Stomach smooth muscle (tissue), 2 donors: ENCODE results near the gene FHOD1.

ENCODE experiments used
- H3K27ac ChIP-seq: one replicate; pipeline ENCODE4 v1.7.0; 2013; ENCODE audit warnings: mild to moderate bottlenecking, low read length, inconsistent platforms
- H3K27me3 ChIP-seq, 2 donors: one replicate each; pipeline ENCODE4 v1.7.0; 2013; ENCODE audit warnings: low read length in 2 of 2; ENCODE audit not compliant: insufficient read depth in 2 of 2, control insufficient read depth in 1 of 2
- H3K36me3 ChIP-seq, 2 donors: one replicate each; pipeline ENCODE4 v1.7.0; 2013; ENCODE audit warnings: low read length in 2 of 2; ENCODE audit not compliant: control insufficient read depth in 2 of 2, insufficient read depth in 2 of 2
- H3K4me1 ChIP-seq: one replicate; pipeline ENCODE4 v1.7.0; 2013; ENCODE audit warnings: low read length; ENCODE audit not compliant: control insufficient read depth, insufficient read depth
- H3K4me3 ChIP-seq, 2 donors: one replicate each; pipeline ENCODE4 v1.7.0; 2013; ENCODE audit warnings: low read length in 2 of 2
- H3K9ac ChIP-seq, 2 donors: one replicate each; pipeline ENCODE4 v1.7.0; 2013; ENCODE audit warnings: low read length in 2 of 2, mild to moderate bottlenecking in 1 of 2
- H3K9me3 ChIP-seq, 2 donors: one replicate each; pipeline ENCODE4 v1.7.0; 2013; ENCODE audit warnings: low read length in 2 of 2; ENCODE audit not compliant: control insufficient read depth in 2 of 2
- donor health status: healthy.
- donor health status: Pancreatic carcinoma.

The FHOD1 gene

DNA sequence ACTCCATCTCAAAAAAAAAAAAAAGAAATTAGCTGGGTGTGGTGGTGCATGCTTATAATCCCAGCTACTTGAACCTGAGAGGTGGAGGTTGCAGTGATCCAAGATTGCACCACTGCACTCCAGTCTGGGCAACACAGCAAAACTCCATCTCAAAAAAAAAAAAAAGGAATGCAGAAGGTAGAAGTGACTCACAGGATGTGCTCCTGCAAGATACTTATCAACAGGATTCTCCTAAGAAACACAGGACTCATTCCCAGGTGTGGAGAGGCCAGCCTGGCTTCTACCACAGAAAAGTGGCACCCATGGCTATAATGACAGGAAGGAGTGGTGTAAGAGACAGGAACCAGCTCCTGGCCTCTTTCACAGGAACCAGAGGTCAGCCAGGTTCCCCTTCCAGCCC, 34.5 kb downstream of the FHOD1 start:
- Histone ChIP-seq H3K4me3 (no peak overlapping the region), H3K9ac (no peak overlapping the region), H3K27ac (no peak overlapping the region), H3K9me3 (no peaks in the 10 kb centered on the region), H3K36me3 (peaks cover 0 to 6% of the 10 kb centered on the region in 2 donors), H3K4me1 (peaks cover 2% of the 10 kb centered on the region), H3K27me3 (no peaks in the 10 kb centered on the region)

DNA sequence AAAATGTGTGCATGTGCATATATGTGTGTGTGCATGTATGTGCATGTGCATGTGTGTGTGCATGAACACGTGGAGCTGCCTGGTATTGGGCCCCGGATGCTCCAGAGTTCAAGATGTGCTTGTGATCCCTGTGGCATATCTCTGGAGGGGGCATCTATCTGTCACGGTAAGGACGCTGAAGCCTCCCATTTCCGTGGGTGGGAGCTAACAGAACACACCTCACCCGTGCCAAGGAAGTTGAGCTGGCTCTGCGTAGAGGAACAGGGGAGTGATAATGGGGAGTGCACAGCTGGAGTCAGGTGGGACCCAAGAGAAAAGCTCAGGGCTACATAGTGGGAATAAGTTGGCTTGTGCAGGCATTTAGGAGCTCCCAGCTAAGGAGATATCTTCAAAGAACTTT, 35.6 kb downstream of the FHOD1 start:
- no peak overlapping the region for H3K27ac ChIP-seq
- H3K4me3 ChIP-seq: no peak overlapping the region
- H3K4me1 ChIP-seq: peaks cover 2% of the 10 kb centered on the region
- H3K9ac ChIP-seq: no peak overlapping the region
- no peaks in the 10 kb centered on the region for H3K9me3 ChIP-seq
- H3K27me3 ChIP-seq: no peaks in the 10 kb centered on the region
- peaks cover 0 to 4% of the 10 kb centered on the region in 2 donors for H3K36me3 ChIP-seq

DNA sequence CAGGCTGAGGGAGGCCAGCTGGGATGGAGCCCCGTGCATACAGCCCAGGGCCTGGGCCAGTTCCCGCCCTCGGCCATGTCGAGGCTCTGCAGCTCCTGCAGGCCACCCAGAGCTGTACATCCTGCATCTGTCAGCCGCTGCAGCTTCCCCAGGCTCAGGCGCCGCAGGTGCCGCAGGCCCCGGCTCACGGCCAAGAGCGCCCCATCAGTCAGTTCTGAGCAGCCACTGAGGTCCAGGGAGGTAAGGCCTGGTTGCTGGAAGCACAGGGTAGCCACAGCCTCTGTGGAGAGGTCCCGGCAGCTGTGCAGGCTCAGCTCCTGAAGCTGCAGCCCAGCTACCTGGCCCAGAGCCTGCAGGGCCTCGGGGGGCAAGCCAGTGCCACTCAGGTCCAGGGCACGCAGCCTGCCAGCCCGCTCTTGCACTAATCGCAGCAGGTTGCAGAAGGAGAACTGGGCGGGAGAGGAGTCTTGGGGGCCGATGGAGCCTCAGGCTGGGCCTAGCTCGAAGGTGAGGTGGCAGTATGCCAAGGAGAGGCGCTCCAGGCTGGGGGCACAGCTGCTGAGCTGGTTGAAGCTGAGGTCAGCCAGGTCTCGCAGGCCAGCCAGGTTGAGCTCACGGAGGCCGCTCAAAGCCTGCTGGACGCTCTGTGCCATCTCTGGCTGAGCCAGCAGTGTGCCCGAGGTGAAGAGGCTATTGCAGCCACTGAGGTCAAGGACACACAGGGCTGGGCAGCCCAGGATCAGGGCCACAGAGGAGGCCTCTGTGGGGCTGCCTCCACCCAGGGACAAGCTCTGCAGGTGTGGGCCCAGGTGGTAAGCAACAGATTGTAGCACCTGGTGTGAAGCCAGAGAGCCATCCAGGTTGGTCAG, 37.0 kb downstream of the FHOD1 start:
- H3K4me3 ChIP-seq: no peak overlapping the region
- H3K27me3 ChIP-seq: no peaks in the 10 kb centered on the region
- no peaks in the 10 kb centered on the region for H3K4me1 ChIP-seq
- H3K27ac ChIP-seq: no peak overlapping the region
- H3K9ac ChIP-seq: no peak overlapping the region
- H3K36me3 ChIP-seq: peaks cover 0 to 7% of the 10 kb centered on the region in 2 donors
- no peaks in the 10 kb centered on the region for H3K9me3 ChIP-seq

DNA sequence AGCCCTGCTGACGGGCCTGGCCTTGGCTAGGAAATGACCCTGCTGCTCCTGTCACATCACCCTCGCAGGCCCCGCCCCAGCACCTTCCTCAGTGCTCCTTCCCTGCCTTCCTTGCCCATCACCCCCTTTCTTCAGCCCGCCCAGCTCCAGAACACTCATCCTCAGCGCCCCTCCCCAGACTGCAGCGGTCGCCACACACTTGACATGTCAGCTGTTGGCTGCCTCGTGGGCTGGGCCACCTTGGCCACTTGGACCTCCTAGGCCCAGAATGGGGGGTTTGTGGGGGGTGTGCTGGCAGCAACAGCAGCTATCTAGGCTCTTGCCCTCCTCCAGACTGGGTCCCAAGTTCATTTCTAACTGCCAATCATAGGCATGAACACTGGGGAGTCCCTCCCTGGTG, 37.7 kb downstream of the FHOD1 start:
- Histone ChIP-seq H3K9me3 (no peaks in the 10 kb centered on the region), H3K4me3 (no peak overlapping the region), H3K27ac (no peak overlapping the region), H3K4me1 (no peaks in the 10 kb centered on the region), H3K27me3 (no peaks in the 10 kb centered on the region), H3K9ac (no peak overlapping the region), H3K36me3 (peaks cover 0 to 6% of the 10 kb centered on the region in 2 donors)

DNA sequence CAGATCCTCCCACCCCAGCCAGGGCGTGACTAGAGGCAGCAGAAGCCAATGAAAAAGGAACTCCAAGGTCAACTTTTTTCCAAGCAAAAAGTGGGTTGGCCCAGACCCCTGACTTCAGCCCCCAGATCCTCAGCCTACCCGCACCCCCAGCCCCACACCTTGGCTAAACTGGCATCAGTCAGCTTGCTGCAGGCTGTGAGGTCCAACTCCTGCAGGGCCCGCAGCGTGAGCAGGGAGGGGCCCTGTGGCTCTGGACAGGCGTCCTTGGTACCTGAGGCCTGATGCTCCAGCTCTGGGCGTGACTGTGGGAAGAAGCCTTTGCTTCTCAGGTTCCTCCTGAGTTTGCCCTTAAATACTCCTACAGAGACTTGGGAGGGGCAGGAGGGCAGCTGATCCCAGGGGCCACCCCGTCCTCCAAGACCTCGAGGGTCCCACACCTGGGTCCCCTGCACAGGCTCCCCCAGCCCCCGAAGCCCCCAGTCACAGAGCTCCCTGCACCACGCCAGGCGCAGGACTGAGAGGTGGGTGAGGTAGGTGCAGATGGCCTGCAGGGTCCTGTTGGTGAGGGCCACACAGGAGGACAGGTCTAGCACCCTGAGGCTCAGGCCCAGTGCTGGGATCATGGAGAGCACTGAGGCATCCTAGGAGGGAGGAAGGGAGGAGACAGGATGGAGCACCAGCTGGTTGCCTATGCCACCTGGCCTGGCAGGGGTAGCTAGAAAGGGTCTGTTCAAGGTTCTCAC, 39.0 kb downstream of the FHOD1 start:
- Histone ChIP-seq H3K4me3 (no peak overlapping the region), H3K36me3 (peaks cover 0 to 6% of the 10 kb centered on the region in 2 donors), H3K4me1 (no peaks in the 10 kb centered on the region), H3K27me3 (no peaks in the 10 kb centered on the region), H3K27ac (no peak overlapping the region), H3K9ac (no peak overlapping the region), H3K9me3 (no peaks in the 10 kb centered on the region)

DNA sequence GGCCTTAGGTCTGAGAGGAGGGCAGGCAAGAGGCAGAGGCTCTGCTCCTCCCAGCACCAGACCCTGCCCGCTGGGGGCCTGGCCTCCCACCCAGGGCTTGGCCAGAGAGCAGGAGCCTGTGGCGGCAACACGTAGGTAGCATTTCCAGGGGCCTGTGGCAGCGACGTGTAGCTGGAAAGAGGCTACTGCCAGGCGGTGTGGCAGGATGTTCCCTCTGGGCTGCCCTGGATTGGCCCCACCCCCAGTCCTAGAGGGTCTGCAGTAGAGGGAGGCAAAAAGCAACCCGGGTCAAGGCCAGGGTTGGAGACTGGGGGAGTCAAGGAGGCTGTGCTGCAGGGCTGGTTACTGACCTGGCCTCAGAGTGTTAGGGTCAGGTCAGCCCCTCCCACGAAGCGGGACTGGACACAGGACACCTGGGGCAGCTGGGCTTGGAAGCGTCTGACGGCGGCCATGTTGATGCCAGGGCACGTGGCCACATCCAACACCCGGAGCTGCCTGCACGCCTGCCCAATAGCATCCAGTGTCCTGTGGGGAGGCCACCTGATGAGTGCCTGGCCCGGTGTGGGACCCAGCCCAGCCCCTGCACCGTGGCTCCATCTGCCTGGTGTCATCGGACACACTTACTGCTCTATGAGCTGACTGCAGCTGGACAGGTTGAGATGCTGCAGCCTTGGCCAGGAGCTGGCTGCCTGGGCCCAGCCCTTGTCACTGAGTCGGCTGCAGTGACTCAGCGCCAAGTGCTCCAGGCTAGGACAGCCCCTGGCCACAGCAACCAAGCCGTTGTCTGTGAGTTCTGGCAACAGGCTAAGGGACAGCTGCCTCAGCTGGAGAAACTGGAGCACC, 39.8 kb downstream of the FHOD1 start:
- Histone ChIP-seq H3K4me1 (no peaks in the 10 kb centered on the region), H3K27ac (no peak overlapping the region), H3K36me3 (peaks cover 0 to 8% of the 10 kb centered on the region in 2 donors), H3K27me3 (no peaks in the 10 kb centered on the region), H3K9me3 (no peaks in the 10 kb centered on the region), H3K4me3 (no peak overlapping the region), H3K9ac (no peak overlapping the region)

DNA sequence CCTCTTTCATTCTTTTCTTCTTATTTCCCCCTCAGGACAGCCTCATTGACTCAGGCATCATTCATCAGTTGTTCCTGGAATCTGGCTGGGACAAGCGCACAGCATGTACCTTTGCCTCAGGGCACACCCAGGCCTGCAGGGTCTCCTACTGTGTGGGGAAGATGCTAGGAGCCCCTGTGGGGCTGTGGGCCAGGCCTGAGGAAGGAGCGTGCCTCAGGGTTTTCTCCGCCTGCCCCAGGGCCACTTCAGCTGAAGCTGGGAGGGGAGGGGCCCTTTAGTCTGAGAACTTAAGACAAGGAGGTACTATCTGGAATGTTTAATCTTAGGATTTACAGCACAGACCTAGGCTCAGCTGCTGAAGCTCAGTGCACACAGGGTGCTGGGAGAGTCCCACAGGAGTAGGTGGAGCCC, 40.4 kb downstream of the FHOD1 start:
- H3K9me3 ChIP-seq: no peaks in the 10 kb centered on the region
- H3K9ac ChIP-seq: no peak overlapping the region
- no peak overlapping the region for H3K4me3 ChIP-seq
- H3K4me1 ChIP-seq: no peaks in the 10 kb centered on the region
- no peak overlapping the region for H3K27ac ChIP-seq
- H3K36me3 ChIP-seq: peaks cover 0 to 8% of the 10 kb centered on the region in 2 donors
- H3K27me3 ChIP-seq: no peaks in the 10 kb centered on the region

DNA sequence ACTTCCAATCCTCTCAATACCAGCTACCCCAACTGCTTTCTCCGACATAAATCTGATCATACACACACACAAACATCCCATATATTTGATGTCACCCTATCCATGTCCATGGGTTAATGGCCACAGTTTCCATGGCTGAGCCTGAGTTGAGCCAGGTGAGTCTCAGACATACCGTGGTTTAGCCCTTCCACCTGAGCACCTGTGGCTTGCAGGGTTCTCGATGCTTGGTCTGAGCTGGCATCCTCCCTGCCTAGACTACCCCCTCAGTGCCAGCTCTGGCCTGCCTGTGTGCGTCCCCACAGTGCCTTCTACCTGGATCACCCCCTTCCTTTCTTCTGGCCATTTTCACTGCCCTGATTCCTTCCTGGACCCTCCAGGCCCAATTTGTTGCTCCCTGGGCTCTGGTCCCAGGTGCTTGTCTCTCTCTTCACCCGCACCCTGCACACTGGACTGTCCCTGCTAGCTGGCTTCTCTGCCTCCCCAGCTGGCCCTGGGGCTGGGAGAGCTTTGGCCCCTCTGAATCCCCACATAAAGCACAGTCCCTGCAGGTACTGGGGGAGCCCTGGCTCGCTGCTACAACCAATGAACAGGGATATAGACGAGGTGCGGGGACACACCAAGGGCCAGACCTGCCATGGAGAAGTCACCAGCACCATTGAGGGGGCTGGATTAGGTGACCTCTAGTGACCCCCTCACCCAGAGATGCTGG, 41.0 kb downstream of the FHOD1 start:
- Histone ChIP-seq H3K4me1 (no peaks in the 10 kb centered on the region), H3K36me3 (peaks cover 0 to 6% of the 10 kb centered on the region in 2 donors), H3K9ac (no peak overlapping the region), H3K27ac (no peak overlapping the region), H3K27me3 (no peaks in the 10 kb centered on the region), H3K4me3 (no peak overlapping the region), H3K9me3 (no peaks in the 10 kb centered on the region)

DNA sequence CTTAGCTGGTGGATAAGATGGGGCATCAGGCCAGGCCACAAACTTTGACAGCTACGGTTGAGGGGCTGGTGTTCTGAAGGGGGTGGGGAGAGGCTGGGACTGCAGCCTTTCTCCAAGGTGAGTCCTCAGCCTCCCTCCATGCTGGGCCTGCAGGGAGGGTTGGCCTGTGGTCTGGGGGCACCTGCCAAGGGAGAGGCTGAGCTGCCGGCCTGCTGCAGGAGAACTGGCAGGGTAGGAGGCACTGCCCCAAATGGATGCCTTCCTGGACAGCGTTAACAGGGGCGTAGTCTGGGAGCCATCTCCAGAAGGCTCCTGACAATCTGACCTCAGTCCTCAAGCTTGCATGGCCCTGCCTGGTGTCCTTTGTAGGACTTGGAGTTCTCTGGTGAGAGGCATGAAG, 43.2 kb downstream of the FHOD1 start:
- H3K4me3 ChIP-seq: no peak overlapping the region
- peaks cover under 1% of the 10 kb centered on the region for H3K4me1 ChIP-seq
- no peaks in the 10 kb centered on the region for H3K9me3 ChIP-seq
- peaks cover 0 to 6% of the 10 kb centered on the region in 2 donors for H3K36me3 ChIP-seq
- no peak overlapping the region for H3K27ac ChIP-seq
- H3K27me3 ChIP-seq: no peaks in the 10 kb centered on the region
- no peak overlapping the region for H3K9ac ChIP-seq

DNA sequence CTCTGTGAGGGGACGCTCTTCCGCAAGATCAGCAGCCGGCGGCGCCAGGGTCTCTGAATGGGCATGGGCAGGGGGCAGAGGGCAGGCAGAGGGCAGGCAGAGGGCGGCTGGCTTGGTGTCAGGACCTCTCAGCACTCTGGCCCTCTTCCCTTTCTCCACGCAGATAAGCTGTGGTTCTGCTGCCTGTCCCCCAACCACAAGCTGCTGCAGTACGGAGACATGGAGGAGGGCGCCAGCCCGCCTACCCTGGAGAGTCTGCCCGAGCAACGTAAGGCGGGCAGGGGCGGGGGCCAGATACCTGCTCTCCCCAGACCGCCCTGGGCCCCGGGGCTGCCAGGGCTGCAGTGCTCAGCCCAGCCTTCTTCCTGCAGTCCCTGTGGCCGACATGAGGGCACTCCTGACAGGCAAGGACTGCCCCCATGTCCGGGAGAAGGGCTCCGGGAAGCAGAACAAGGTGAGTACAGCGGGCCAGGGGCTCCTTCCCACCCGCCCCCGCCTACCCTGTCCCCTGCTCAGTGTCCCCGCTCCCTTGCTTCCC, 44.3 kb downstream of the FHOD1 start:
- Histone ChIP-seq H3K4me1 (peaks cover 8% of the 10 kb centered on the region), H3K9ac (no peak overlapping the region), H3K36me3 (peaks cover 3 to 6% of the 10 kb centered on the region in 2 donors), H3K4me3 (no peak overlapping the region), H3K27ac (no peak overlapping the region), H3K9me3 (no peaks in the 10 kb centered on the region), H3K27me3 (no peaks in the 10 kb centered on the region)
